Activated CD4-positive, CD25-positive, alpha-beta regulatory T cell treated with anti-CD3 and anti-CD28 coated beads, Interleukin-2, amount 50 U/mL, for 72 hours (primary cell): ENCODE results near the gene PFKFB4.
A peak's percentile ranks its signal among the peaks of the same experiment; 100 is the strongest.

ENCODE experiments used
- DNase-seq: peaks from one replicate; pipeline ENCODE4 v3.0.0; 2021

Gene PFKFB4

DNA sequence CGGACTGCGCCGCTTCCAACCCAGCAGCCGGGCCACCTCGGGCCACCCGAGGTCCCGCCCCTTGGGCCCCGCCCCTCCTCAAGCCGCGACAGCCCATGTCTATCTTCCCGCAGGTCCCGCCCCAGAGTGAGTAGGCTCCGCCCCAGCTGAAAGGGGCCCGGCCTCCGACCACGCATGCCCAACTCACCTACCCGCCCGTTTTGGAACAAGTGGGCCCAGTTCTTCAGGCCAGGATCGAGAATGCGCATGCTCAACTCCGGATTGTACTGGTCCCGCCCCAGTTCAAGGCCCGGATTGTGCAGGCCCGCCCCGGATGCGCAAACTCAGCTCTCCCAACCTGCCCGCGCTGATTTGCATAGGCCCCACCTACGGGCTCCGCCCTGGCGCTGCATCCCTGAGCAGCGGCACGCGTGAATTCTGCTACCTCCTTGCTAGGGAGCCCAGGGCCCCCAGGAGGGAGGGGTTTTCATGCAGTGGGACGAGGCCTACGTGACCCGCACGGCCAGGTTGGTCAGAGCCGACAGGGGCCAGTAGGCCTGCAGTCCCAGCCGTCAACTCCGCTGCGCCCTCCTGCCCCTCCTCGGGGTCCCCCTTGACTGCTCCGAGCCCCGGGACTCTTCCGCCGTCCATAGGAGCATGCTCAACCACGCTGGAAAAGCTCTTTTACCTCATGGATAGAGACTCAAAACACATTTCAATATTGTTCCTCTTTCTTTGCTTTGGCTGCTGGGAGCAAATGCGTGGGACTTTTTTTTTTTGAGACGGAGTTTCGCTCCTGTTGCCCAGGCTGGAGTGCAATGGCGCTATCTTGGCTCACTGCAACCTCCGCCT, at the start of gene PFKFB4:
Gene PFKFB4, minus strand, starts transcription at position 8 of the 831 bp plus-strand sequence. CDS start 26 bp downstream, outside the sequence.
- DNase-seq = peak; percentile 99

DNA sequence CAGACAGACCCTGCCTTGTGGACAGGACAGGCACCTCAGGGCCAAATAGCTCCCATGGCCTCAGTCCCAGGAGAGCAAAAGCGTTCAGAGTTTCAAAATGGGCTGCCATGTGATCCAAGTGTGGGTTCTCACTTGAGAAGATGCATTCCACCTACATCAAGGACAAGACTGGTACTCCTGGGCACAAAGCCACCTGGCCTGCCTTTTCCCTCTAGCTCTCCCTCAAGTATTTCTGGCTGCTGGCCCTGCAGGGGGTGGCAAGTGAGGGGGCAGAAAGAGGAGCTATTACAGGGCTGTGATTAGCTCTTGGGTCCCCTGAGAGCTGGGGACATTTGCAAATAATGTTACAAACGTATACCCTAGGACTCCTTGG, 45.0 kb upstream of the PFKFB4 start:
- no peak for DNase-seq

DNA sequence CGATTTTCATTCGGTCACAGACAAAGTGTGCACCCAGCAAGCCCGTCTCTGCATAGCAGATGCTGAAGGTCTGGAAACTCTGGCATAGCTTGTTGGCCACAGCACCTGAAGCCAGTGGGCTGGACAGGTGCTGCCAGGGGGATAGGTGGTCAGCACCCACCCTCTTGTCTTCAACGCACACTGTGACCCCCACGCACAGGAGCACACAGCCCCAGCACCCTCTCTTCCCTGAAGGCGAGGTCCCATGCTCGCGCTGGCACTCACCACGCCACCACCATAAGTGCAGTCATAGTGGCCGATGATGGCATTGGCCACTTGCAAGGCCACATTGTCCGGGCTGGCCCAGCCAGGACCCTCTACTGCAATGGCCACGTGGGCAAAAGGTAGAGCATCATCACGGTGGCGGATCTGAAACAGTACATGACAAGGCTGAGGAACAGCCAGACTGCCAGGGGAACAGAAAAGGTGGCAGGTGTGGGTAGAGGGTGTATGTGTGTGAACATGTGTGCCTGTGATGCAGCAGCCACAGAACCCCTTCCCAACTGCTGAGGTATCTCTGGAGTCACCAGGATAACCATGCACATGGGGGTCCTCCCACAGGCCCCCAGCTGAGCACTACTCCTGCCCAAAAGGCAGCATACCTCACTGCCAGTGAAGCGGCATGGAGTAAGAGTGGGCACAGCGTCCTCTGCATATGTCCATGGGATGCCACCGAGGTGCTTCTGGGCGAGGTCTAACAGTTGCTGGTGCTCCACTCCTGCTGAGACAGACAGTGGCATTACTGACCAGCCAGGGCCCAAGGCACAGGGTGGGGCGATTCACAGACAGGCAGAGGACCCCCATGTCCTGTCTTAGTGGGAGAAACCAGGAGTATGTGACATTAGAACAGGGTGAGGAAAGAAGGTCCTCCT, 44.4 kb upstream of the PFKFB4 start:
- no peak for DNase-seq

DNA sequence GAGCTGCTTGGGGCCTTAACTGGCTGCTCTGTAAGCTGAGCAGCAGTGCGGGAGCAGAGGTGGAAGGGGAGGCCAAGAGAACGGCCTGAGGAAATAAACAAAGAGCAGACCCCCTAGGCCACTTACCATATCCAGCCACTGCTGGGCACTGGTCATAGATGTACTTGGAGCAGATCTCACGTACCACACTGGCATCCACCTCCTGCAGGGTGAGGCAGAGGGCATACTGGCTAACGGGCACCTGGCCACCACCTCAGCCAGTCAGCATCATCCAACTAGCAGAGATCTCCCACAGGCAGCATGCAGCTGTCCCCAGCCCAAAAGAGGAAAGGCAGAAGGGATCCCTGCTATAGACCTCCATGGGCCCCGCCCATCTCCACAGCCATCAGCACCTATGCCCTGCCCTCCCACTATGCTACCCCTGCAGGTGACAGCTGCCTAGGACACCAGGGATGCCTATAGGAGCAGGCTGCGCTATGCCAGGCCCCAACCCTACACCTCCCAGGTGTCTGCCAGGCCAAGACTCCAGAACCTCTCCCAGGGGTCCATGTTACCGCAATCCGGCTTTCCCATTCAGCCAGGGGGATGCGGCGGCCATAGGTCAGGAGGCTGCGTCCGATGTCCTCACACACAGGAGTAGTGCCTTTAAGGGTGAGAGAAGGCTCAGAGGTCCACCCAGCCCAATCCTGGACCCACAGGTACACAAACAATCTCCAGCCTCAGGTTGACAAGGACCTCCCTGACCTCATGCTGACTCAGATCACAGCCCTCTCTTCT, 43.1 kb upstream of the PFKFB4 start:
- DNase-seq = no peak

DNA sequence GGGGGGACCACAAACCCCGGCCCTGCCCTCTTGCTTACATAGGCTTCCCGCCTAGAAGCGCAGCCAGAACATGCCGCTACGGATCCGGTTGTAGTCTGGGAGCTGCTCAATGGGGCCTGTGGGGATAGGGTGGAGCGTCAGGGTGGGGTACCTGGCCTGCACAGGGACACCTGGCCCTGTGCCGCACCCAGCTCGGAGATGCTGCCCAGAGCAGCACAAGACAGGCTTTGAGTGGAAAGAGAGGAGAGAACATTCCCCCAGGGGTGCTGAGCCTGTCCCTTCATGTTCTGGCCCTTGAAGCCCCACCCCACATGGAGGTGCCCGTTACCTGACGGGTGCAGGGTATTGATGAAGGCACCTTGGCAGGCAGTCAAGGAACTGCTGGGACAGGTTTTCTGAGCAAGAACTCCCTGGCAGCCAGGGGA, 42.5 kb upstream of the PFKFB4 start:
- DNase-seq = no peak

DNA sequence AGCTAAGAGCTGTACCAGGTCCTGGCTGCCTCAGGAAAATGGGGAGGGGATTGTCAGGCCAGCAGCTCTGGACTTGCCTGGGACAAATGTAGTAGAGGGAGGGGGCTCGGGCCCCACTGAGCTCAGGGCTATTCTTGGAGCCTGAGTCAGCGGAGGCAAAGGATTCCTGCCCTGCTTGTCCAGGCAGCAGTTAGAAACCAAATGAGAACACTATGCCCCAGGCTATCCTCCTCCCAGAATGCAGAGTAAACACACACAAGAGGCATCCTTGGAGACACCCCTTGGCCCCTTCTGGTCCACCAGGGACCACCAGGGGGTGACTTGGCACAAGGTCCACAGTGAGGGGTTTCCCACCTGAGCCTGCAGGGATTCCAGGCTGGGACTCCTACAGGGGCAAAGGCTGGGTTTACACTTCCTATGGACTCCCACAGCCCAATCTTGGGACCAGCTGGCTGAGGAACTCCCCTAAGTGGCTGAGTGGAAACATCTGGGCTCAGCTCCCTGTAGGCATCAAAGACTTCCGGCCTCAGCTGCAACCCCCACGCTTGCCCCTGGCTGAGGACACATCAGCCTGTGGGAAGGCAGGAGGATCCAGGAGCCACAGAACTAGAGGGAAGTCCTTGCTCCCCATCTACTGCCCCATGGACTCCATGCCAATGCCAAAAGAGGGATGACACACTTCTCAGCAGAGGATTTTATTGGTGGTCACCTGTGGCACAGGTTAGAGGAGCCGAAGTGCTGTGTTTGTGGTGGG, 41.9 kb upstream of the PFKFB4 start:
- no peak for DNase-seq

DNA sequence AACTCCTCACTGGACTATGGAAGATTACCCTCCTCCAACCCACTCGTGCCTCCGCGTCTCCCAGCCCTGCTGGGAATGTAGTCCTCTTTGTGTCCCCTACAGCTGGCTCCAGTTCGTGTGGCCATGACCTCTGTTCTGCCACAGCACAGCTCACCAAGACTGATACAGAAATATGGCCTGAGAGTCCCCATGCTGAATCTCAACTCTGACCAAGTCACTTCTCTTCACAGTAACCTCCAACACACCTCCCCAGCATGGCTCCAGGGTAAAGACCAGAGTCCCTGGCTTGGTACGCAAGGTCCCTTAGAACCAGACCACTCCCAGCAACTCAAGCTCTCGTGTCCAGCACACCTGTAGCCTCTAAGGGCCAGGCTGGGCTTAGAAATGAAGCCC, 40.8 kb upstream of the PFKFB4 start:
- DNase-seq = no peak

DNA sequence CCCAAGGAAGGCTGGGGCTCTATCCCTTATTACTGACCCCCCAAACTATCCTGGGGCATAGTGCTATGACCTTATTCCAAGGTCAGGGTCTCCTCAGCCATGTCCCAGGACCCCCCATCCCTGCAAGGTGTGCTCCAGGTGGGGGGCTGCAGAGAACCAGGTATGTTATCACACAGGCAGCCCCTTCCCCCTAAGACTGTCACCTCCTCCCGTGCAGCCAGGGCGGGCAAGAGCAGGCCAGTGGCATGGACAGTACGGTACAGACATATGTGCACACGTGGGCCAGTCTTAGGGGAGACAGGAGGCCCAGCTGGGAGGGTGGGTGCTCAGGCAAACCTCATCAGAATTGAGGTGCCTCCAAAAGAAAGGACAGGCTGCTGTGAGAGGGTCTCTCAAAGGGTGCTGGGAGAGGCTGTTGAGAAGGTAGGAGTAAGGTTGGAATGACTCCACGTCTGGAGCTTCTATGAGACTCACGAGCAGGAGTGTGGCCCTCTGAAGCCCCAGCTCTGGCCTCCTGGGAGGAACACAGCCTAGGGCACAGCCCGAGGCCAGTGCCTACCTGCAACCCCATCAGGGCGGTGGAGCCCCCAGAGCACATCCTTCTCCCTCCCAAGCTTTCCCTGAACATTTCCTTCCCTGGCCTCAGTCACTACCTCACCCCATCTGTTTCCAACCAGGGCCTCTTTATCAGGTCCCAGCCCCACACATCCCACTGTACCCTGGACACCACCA, 40.2 kb upstream of the PFKFB4 start:
- no peak for DNase-seq

DNA sequence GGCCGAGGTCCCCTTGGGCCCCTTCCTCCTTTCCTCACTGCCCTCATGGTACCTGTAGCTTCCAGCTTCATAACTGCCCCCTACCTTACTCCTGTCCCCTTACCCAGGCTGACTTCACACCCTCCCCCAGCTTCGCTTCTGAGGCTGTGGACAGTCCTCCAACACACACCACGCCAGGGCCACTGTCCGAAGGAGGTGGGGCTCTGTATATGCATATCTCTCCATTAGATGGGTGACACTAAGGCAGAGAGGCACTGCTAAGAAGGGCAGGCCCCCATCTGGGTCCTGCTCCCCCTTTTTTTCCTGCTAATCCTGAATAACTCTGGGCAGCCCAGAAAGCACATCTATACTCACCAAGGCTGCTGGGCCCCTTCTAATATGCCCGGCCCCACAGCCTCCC, 39.6 kb upstream of the PFKFB4 start:
- no peak for DNase-seq

DNA sequence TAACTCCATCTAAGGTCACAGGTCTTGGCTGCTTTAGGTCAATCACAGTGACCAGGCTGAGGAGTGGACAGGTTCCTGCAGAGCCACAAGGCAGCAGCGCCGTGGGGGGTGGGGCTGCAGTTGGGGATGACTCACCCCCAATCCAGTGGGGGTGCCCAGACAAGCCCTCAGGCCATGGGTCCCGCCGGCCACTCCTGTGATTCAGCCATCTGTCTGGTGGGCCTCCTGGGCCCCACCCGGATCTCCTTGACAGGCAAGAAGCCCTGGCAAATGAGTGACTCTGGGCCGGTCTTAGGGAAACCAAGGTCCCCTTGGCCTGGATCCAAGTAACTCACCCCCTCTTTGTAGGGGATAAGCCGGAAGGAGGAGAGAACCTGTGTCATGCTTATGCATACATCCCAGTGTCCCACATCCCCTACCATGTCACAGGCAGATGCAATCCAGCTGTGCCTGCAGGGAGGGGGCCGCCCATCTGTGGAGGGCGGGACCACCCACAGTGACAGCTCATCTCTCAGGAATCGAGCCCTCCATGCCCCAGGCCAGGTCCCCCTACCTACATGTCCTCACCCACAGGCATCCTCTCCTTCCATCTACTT, 39.0 kb upstream of the PFKFB4 start:
- DNase-seq = no peak

DNA sequence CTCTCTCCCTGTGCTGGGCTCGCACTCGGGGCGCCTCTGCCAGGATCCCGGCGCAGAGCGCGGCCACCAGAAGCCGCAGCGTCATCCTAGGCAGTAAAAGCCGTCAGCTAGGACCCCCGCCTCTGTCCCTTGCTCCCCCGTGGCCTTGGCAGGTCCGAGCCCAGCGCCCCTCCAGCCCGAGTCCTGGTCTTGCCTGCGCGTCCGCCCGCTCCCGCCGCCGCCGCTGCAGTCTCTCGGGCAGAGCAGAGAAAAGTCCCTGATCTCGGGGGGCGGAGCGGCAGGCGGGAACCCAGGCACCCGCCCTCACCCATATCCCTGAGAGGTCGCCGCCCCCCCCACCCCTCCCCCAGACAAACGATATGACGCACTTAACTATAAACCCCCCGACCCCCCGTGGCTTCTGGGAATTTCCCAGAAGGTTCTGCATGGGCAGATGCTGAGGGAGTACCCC, 38.5 kb upstream of the PFKFB4 start, which contains the start of gene COL7A1:
Gene COL7A1, minus strand, starts transcription at position 255 of the 451 bp plus-strand sequence. Its CDS starts 170 bp downstream, at position 85.
- no peak for DNase-seq

DNA sequence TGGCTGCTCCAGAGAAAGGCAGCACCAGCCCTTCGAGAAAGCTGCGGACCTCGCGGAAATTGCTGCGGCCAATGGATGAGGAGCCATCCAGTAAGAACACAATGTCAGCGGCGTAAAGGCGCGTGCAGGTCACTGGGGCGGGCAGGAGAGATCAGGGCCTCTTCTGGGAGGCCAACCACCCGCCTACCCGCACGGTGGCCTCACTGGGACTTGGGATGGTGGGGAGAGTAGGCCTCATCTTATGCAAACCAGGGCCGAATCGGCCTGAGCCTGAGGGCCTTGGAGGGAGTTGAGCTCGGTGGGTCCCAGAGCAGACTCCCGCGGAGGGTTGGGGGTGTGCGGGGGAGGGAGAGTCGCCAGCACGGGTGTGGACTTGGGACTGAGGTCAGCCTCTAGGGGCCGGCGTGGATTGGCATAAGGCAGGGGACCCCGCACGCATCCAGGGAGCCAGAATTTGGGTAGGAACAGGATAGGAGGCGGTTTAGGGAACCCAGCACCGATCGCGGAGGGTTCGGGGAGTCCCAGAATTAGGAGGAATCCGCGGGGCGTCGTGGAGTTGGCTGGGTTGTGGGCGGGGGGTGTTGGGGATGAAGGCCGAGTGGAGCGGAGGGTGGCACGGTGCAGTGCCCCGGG, 37.9 kb upstream of the PFKFB4 start:
- DNase-seq = no peak

DNA sequence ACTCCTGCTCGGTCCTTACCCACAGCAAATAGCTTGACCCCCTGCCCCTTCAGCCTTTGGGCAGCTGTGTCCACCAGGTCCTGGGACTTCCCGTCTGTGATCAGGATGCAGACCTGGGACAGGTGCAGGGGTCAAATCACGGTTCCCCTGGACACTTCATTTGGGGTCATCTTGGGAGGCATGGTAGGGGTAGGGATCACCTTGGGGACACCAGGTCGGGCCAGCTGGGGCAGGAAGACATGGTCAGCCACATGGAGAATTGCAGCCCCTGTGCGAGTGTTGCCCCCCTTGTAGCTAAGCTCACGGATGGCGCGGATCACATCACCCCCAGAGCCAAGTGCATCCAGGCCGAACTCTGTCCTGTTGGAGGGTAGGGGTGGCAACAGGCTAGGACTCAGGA, 36.7 kb upstream of the PFKFB4 start:
- no peak for DNase-seq

DNA sequence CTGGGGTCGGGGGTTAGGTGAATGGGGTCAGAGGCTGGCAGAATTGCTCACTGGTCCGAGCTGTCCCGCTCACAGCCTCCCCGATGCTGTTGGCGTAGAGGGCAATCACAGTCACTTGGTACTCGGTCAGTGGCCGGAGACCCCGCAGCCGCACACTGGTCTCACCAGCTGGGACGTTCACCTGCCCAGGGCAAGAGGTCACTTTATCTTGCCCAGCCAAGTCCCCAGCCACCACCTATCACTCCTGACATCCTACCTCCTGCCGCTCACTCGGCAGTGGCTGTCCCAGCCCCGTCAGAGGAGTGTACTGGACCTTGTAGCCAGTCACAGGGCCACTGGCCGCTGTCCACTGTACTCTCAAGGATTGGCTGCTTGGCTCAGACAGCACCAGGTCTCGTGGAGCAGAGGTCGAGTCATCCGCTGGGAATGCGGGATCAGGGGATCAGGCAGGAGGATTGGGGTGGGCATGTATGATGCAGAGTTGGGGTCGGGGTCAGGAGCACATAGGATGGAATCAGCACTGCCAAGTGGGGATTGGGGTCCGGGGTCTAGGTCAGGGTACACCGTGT, 36.0 kb upstream of the PFKFB4 start:
- DNase-seq = no peak

DNA sequence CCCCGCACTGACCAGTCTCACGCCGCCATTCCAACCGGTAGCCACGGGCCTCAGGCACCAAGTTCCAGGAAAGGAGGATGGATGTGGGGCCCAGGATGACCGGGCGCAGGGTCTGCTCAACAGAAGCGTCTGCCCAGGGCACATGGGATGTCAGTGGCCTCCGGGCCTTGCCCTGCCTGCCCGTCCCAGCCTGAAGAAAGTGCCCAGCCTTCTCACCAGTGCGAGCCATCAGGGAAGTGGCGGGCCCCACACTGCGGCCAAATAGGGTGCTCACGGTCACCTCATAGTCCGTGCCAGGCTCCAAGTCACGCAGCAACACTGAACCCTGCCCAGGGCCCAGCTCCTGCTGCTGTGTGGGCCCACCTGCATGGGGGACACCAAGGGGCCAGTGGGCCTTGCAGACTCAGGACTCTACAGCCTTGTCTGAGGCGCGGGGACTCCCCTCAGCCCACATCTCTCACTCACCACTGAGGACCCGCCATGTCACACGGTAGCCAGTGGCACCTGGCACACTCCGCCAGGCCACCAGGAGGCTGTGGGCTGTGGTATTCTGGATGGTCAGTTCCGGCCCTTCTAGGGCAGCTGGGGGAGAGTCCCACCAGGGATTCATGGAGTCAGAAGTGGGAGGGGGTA, 35.4 kb upstream of the PFKFB4 start:
- no peak for DNase-seq

DNA sequence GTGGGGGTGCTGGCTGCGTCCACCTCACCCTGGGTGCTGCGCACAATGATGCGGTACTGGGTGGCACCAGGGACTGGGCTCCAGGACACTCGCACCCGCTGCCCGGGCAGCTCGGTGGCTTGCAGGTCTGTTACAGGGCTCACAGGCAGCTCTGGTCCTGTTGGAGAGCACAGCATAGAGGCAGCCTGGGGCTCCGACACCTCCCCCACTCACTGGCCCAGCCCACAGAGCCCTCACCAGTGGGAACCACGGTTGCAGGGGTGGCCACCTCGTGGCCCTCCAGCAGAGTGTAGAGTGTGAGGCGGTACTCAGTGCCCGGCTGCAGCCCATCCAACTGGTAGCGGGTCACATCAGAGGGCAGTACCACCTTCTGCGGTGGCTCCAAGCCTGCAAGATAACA, 34.8 kb upstream of the PFKFB4 start:
- no peak for DNase-seq

DNA sequence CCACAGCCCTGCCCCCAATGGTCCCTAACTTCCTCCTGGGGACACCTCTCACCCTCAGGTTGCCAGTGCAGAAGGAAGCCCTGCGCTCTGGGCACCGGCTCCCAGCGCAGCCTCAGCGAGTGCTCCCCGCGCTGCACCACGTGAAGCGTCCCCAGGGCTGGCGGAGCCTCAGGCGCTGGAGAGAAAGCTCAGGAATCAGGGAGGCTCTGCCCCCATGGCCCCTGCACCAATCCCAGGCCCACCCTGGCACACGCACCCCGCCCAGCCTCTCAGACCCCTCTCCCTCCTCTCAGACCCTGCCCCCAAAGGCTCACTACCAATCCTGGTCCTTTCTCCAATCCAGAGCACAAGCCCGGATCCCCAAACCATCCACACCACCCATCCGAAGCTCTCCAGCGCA, 31.6 kb upstream of the PFKFB4 start:
- DNase-seq = no peak

DNA sequence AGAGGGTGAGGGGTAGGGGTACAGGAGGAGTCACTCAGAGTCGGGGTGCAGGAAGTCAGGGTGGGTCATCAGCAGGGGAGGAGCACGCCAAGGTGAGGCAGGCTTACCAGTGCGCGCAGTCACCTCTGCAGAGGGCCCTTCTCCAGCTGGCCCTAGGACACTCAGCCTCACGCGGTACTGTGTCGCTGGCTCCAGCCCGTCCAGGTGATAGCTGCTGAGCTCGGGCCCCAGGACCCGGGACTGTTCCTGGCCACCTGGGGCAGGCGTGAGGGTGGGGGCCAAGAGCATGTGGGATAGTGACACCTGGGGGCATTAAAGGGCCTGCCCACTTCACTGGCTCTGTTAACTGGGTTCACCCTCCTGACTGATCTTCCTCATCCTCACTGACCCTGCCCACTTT, 31.1 kb upstream of the PFKFB4 start:
- DNase-seq = no peak

DNA sequence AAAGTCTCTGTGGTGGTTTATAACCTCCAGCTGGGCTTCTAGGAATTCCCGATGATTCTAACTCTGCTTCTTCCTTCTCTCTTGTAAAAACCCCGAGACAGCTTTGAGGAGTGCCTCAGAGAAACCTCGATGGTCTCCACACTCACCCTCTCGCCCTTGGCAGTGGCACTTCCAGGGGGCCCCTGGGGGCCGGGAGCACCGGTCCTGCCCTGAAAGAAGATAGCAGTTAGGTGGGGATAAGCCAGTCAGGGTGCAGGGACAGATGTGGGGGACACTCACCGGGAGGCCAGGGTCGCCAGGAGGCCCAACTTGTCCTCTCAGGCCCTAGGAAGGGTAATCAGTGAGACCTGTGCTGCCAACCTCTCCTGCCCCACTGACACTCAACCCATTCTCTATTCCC, 28.8 kb upstream of the PFKFB4 start:
- no peak for DNase-seq

DNA sequence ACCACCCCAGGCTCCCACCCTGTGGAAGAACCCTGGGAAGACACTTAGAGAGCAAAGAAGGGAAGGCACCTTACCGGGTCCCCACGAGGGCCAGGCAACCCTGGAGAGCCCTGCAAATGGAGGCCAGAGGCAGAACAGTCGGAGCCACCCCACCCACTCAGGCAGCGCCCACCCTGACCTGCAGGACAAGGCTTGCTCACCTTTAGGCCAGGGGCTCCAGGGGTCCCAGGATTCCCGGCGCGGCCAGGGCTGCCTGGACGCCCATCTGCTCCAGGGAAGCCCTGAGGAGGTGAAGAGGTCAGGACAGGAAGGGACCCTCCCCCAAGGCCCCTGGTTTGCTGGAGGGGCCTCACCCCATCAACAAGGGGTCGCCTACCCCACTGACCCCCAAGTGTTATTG, 28.2 kb upstream of the PFKFB4 start:
- DNase-seq = no peak
